Activated CD4-positive, CD25-positive, alpha-beta regulatory T cell treated with anti-CD3 and anti-CD28 coated beads, Interleukin-2, amount 50 U/mL, for 72 hours (primary cell): ENCODE results near the gene SZT2.
"Not testable (repeated sequence)": the region's sequence is repeated elsewhere in the genome, so short reads cannot be mapped to it uniquely, and the experiment has no call there.

Experiments used
- DNase-seq: peaks from one replicate; pipeline ENCODE4 v3.0.0; 2021

Gene SZT2

DNA sequence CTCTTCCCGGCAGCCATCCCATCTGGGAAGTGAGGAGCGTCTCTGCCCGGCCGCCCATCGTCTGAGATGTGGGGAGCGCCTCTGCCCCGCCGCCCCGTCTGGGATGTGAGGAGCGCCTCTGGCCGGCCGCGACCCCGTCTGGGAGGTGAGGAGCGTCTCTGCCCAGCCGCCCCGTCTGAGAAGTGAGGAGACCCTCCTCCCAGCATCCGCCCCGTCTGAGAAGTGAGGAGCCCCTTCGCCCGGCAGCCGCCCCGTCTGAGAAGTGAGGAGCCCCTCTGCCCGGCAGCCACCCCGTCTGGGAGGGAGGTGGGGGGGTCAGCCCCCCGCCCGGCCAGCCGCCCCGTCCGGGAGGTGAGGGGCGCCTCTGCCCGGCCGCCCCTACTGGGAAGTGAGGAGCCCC is 112.1 kb downstream of the SZT2 start:
- not testable (repeated sequence) for DNase-seq

DNA sequence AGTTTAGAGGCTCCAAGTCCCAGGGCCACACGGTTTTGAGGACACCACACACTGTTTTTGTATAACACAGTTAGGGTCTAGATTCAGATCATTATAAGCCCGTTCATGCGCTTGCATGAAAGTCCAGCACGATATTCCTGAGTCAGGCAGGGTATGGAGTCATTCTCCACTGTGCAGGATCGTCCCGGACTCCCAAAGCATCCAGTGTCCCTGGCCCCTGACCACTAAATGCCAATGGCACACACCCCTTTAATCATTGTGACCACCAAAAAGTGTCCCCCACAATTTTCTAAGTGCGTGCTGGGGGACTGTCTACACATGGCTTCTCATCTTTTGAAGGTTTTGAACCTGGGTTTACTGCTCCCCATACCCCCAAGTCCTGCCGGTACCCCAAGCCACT is 113.8 kb downstream of the SZT2 start:
- no peak for DNase-seq
